ENCODE measurements around the gene CHAF1A.

The CHAF1A gene

GRCh38 chr19:4403005-4403761 is 743 bp downstream of the CHAF1A start:
- peak overlapping the region; percentile 94 for H3K9ac ChIP-seq (ENCODE audit: low read depth, low read length)
- peaks cover 5% of the 10 kb centered on the region for H3K4me1 ChIP-seq (ENCODE audit: control insufficient read depth, insufficient read depth, low read length)
- H3K27me3 ChIP-seq (ENCODE audit: control insufficient read depth, insufficient read depth, low read length) = no peaks in the 10 kb centered on the region
- H3K36me3 ChIP-seq (ENCODE audit: control insufficient read depth, insufficient read depth, low read length) = peaks cover 16% of the 10 kb centered on the region
- H3K4me3 ChIP-seq (ENCODE audit: low read depth, low read length) = peak overlapping the region; percentile 88
- no peaks in the 10 kb centered on the region for H3K9me3 ChIP-seq (ENCODE audit: control insufficient read depth, insufficient read depth, low read length)

GRCh38 chr19:4405977-4406376 is 3.5 kb downstream of the CHAF1A start:
- peaks cover 30% of the 10 kb centered on the region for H3K36me3 ChIP-seq (ENCODE audit: control insufficient read depth, insufficient read depth, low read length)
- peaks cover 18% of the 10 kb centered on the region for H3K4me1 ChIP-seq (ENCODE audit: control insufficient read depth, insufficient read depth, low read length)
- H3K27me3 ChIP-seq (ENCODE audit: control insufficient read depth, insufficient read depth, low read length) = no peaks in the 10 kb centered on the region
- H3K4me3 ChIP-seq (ENCODE audit: low read depth, low read length) = no peak overlapping the region
- no peaks in the 10 kb centered on the region for H3K9me3 ChIP-seq (ENCODE audit: control insufficient read depth, insufficient read depth, low read length)
- H3K9ac ChIP-seq (ENCODE audit: low read depth, low read length) = no peak overlapping the region

DNA sequence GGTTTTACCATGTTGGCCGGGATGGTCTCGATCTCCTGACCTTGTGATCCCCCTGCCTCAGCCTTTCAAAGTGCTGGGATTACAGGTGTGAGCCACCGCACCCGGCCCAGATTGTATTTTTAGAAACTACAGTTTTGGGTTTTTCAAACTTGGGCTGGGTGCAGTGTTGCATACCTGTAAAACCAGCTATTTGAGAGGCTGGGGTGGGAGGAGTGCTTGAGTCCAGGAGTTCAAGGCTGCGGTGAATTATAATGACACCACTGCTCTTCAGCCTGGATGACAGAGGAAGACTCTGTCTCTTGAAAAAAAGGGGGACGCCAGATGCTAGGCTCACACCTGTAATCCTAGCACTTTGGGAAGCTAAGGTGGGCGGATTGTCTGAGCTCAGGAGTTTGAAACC is 4.2 kb downstream of the CHAF1A start:
- Histone ChIP-seq H3K27me3 (ENCODE audit: control insufficient read depth, insufficient read depth, low read length) (no peaks in the 10 kb centered on the region), H3K36me3 (ENCODE audit: control insufficient read depth, insufficient read depth, low read length) (peaks cover 34% of the 10 kb centered on the region), H3K4me1 (ENCODE audit: control insufficient read depth, insufficient read depth, low read length) (peaks cover 18% of the 10 kb centered on the region), H3K4me3 (ENCODE audit: low read depth, low read length) (no peak overlapping the region), H3K9me3 (ENCODE audit: control insufficient read depth, insufficient read depth, low read length) (no peaks in the 10 kb centered on the region), H3K9ac (ENCODE audit: low read depth, low read length) (no peak overlapping the region)

- Histone ChIP-seq H3K4me1 (ENCODE audit: control insufficient read depth, insufficient read depth, low read length) (peaks cover 24% of the 10 kb centered on the region), H3K4me3 (ENCODE audit: low read depth, low read length) (no peak overlapping the region), H3K27me3 (ENCODE audit: control insufficient read depth, insufficient read depth, low read length) (no peaks in the 10 kb centered on the region), H3K36me3 (ENCODE audit: control insufficient read depth, insufficient read depth, low read length) (peaks cover 47% of the 10 kb centered on the region), H3K9ac (ENCODE audit: low read depth, low read length) (peak overlapping the region; percentile 37), H3K9me3 (ENCODE audit: control insufficient read depth, insufficient read depth, low read length) (no peaks in the 10 kb centered on the region)
Observed at GRCh38 chr19:4409123-4409933, 6.9 kb downstream of the CHAF1A start.

- H3K9me3 ChIP-seq (ENCODE audit: control insufficient read depth, insufficient read depth, low read length) = no peaks in the 10 kb centered on the region
- no peak overlapping the region for H3K9ac ChIP-seq (ENCODE audit: low read depth, low read length)
- no peaks in the 10 kb centered on the region for H3K27me3 ChIP-seq (ENCODE audit: control insufficient read depth, insufficient read depth, low read length)
- H3K4me3 ChIP-seq (ENCODE audit: low read depth, low read length) = no peak overlapping the region
- H3K36me3 ChIP-seq (ENCODE audit: control insufficient read depth, insufficient read depth, low read length) = peaks cover 53% of the 10 kb centered on the region
- peaks cover 20% of the 10 kb centered on the region for H3K4me1 ChIP-seq (ENCODE audit: control insufficient read depth, insufficient read depth, low read length)
Observed at GRCh38 chr19:4413588-4413987, 11.1 kb downstream of the CHAF1A start.

- H3K9ac ChIP-seq (ENCODE audit: low read depth, low read length) = no peak overlapping the region
- H3K4me1 ChIP-seq (ENCODE audit: control insufficient read depth, insufficient read depth, low read length) = peaks cover 14% of the 10 kb centered on the region
- no peak overlapping the region for H3K4me3 ChIP-seq (ENCODE audit: low read depth, low read length)
- no peaks in the 10 kb centered on the region for H3K27me3 ChIP-seq (ENCODE audit: control insufficient read depth, insufficient read depth, low read length)
- H3K9me3 ChIP-seq (ENCODE audit: control insufficient read depth, insufficient read depth, low read length) = no peaks in the 10 kb centered on the region
- H3K36me3 ChIP-seq (ENCODE audit: control insufficient read depth, insufficient read depth, low read length) = peaks cover 51% of the 10 kb centered on the region
Observed at GRCh38 chr19:4414144-4414799, 11.8 kb downstream of the CHAF1A start.

GRCh38 chr19:4414800-4415321 is 12.4 kb downstream of the CHAF1A start:
- no peaks in the 10 kb centered on the region for H3K9me3 ChIP-seq (ENCODE audit: control insufficient read depth, insufficient read depth, low read length)
- no peak overlapping the region for H3K4me3 ChIP-seq (ENCODE audit: low read depth, low read length)
- H3K36me3 ChIP-seq (ENCODE audit: control insufficient read depth, insufficient read depth, low read length) = peaks cover 46% of the 10 kb centered on the region
- H3K4me1 ChIP-seq (ENCODE audit: control insufficient read depth, insufficient read depth, low read length) = peaks cover 8% of the 10 kb centered on the region
- no peak overlapping the region for H3K9ac ChIP-seq (ENCODE audit: low read depth, low read length)
- H3K27me3 ChIP-seq (ENCODE audit: control insufficient read depth, insufficient read depth, low read length) = no peaks in the 10 kb centered on the region

GRCh38 chr19:4415352-4415751 is 12.9 kb downstream of the CHAF1A start:
- Histone ChIP-seq H3K9me3 (ENCODE audit: control insufficient read depth, insufficient read depth, low read length) (no peaks in the 10 kb centered on the region), H3K27me3 (ENCODE audit: control insufficient read depth, insufficient read depth, low read length) (no peaks in the 10 kb centered on the region), H3K9ac (ENCODE audit: low read depth, low read length) (no peak overlapping the region), H3K4me3 (ENCODE audit: low read depth, low read length) (no peak overlapping the region), H3K4me1 (ENCODE audit: control insufficient read depth, insufficient read depth, low read length) (peaks cover 8% of the 10 kb centered on the region), H3K36me3 (ENCODE audit: control insufficient read depth, insufficient read depth, low read length) (peaks cover 45% of the 10 kb centered on the region)

DNA sequence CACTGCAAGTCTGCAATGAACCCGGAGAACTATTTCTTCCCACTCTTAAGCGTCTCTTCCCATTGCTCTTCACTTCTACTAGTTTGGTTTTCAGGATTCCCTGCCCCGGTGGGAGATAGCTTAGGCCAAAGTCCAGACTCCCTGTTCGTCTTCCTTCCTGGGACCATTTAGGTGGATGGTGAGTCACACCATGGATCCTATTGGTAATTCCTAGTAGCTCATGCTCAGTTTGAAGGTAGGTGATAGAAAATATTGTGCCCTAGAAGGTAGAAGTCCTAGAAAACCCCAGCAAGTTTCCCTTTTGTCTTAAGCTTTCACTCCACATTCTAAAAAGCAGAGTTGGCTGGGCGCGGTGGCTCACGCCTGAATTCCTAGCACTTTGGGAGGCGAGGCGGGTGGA is 13.8 kb downstream of the CHAF1A start:
- peaks cover 47% of the 10 kb centered on the region for H3K36me3 ChIP-seq (ENCODE audit: control insufficient read depth, insufficient read depth, low read length)
- no peak overlapping the region for H3K4me3 ChIP-seq (ENCODE audit: low read depth, low read length)
- H3K9ac ChIP-seq (ENCODE audit: low read depth, low read length) = no peak overlapping the region
- H3K4me1 ChIP-seq (ENCODE audit: control insufficient read depth, insufficient read depth, low read length) = peaks cover 8% of the 10 kb centered on the region
- H3K9me3 ChIP-seq (ENCODE audit: control insufficient read depth, insufficient read depth, low read length) = no peaks in the 10 kb centered on the region
- no peaks in the 10 kb centered on the region for H3K27me3 ChIP-seq (ENCODE audit: control insufficient read depth, insufficient read depth, low read length)

GRCh38 chr19:4423416-4424126 is 21.1 kb downstream of the CHAF1A start:
- H3K9me3 ChIP-seq (ENCODE audit: control insufficient read depth, insufficient read depth, low read length) = no peaks in the 10 kb centered on the region
- H3K36me3 ChIP-seq (ENCODE audit: control insufficient read depth, insufficient read depth, low read length) = peaks cover 44% of the 10 kb centered on the region
- no peaks in the 10 kb centered on the region for H3K27me3 ChIP-seq (ENCODE audit: control insufficient read depth, insufficient read depth, low read length)
- no peak overlapping the region for H3K4me3 ChIP-seq (ENCODE audit: low read depth, low read length)
- H3K4me1 ChIP-seq (ENCODE audit: control insufficient read depth, insufficient read depth, low read length) = no peaks in the 10 kb centered on the region
- H3K9ac ChIP-seq (ENCODE audit: low read depth, low read length) = no peak overlapping the region

DNA sequence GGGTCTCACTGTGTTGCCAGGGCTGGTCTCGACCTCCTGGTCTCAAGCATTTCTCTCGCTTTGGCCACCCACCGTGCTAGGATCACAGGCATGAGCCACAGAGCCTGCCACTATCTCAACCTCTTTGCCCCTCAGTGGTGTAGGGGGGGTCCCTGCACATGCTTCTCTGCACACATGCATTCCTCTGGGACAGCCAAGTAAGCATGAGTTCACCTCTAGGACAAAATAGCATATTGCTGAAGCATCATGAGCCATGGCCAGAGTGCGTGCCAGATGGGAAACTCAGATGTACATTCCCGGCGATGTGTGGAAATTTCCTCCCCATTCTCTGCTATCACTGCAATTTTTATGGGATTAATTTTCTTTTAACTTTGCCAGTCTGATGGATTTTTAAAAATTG is 23.1 kb downstream of the CHAF1A start:
- Histone ChIP-seq H3K9ac (ENCODE audit: low read depth, low read length) (no peak overlapping the region), H3K9me3 (ENCODE audit: control insufficient read depth, insufficient read depth, low read length) (no peaks in the 10 kb centered on the region), H3K36me3 (ENCODE audit: control insufficient read depth, insufficient read depth, low read length) (peaks cover 57% of the 10 kb centered on the region), H3K4me1 (ENCODE audit: control insufficient read depth, insufficient read depth, low read length) (no peaks in the 10 kb centered on the region), H3K27me3 (ENCODE audit: control insufficient read depth, insufficient read depth, low read length) (no peaks in the 10 kb centered on the region), H3K4me3 (ENCODE audit: low read depth, low read length) (no peak overlapping the region)
